WTC11 (cell line): ENCODE measurements around the gene SLC24A3. TPM values are rescaled to one million over a fixed set of nuclear protein-coding genes. Genes with fewer than 3 reads are reported as not detected.

Source experiments
- ATAC-seq: fragments of 200-7000 bp; cut with Tn5 transposase; 2 replicates; pipeline ENCODE4 v1.10.0; 2021; ENCODE audit warnings: mild to moderate bottlenecking, moderate library complexity
- CTCF ChIA-PET: fragments of 300-600 bp; sonication (Branson Sonifier 250); formaldehyde crosslinking; loops from one replicate; lab custom pipeline; 2021; ENCODE audit warnings: antibody characterized with exemption; lab: Charles Lee
- POLR2A ChIA-PET: fragments of 350-600 bp; sonication (Branson Sonifier 250); formaldehyde crosslinking; loops from one replicate; lab custom pipeline; 2021; ENCODE audit warnings: antibody characterized with exemption; lab: Charles Lee
- DNase-seq: peaks from one replicate; pipeline ENCODE4 v3.0.0; 2021; ENCODE audit warnings: low spot score
- H3K27ac Mint-ChIP-seq: 2 replicates; pipeline ENCODE4 v1.8.0; 2021; ENCODE audit warnings: mixed read lengths
- H3K27me3 Mint-ChIP-seq: 2 replicates; pipeline ENCODE4 v1.8.0; 2021; ENCODE audit warnings: low read depth, mild to moderate bottlenecking, moderate library complexity, mixed read lengths
- H3K36me3 Mint-ChIP-seq: 2 replicates; pipeline ENCODE4 v1.8.0; 2021; ENCODE audit warnings: mixed read lengths
- H3K4me1 Mint-ChIP-seq: 2 replicates; pipeline ENCODE4 v1.8.0; 2022; ENCODE audit warnings: mixed read lengths
- H3K4me3 Mint-ChIP-seq: 2 replicates; pipeline ENCODE4 v1.8.0; 2021; ENCODE audit warnings: mild to moderate bottlenecking, moderate library complexity, mixed read lengths
- H3K9me3 Mint-ChIP-seq: 2 replicates; pipeline ENCODE4 v1.8.0; 2021; ENCODE audit warnings: mixed read lengths
- AFF4 ChIP-seq: sonication (generic); formaldehyde crosslinking; IDR thresholded peaks from 2 replicates; pipeline ENCODE4 v1.8.1; 2023; ENCODE audit warnings: mild to moderate bottlenecking, missing genetic modification reagents, borderline replicate concordance
- ETV6 ChIP-seq: sonication (generic); formaldehyde crosslinking; IDR thresholded peaks from 2 replicates; pipeline ENCODE4 v1.8.1; 2022; ENCODE audit warnings: mild to moderate bottlenecking, missing genetic modification reagents
- JUN ChIP-seq: sonication (generic); formaldehyde crosslinking; IDR thresholded peaks from 2 replicates; pipeline ENCODE4 v1.8.0; 2023; ENCODE audit warnings: mild to moderate bottlenecking, missing genetic modification reagents
- MYBL2 ChIP-seq: sonication (generic); formaldehyde crosslinking; IDR thresholded peaks from 2 replicates; pipeline ENCODE4 v1.8.1; 2023; ENCODE audit warnings: mild to moderate bottlenecking, moderate library complexity, missing genetic modification reagents
- PRRX2 ChIP-seq: fragments of 250-450 bp; sonication (Bioruptor Pico); IDR thresholded peaks from 2 replicates; pipeline ENCODE4 v1.8.0; 2021; ENCODE audit warnings: mild to moderate bottlenecking
- TCF7 ChIP-seq: sonication (generic); formaldehyde crosslinking; IDR thresholded peaks from 2 replicates; pipeline ENCODE4 v1.8.0; 2022; ENCODE audit warnings: mild to moderate bottlenecking, low read depth, missing genetic modification reagents, moderate library complexity
- ZBTB21 ChIP-seq: sonication (generic); formaldehyde crosslinking; IDR thresholded peaks from 2 replicates; pipeline ENCODE4 v1.8.1; 2023; ENCODE audit warnings: mild to moderate bottlenecking, missing genetic modification reagents, borderline replicate concordance
- ZNF281 ChIP-seq: sonication (generic); formaldehyde crosslinking; IDR thresholded peaks from 2 replicates; pipeline ENCODE4 v1.8.0; 2023; ENCODE audit warnings: mild to moderate bottlenecking, missing genetic modification reagents
- total RNA-seq: library from RNA; stranded (reverse); gene quantifications from 3 replicates; pipeline ENCODE4 v1.2.3, GENCODE V29; 2021

The SLC24A3 gene
- total RNA-seq, 1 experiment from 2014 or later: 5.7 TPM

GRCh38 chr20:19644085-19644484 lies 431.6 kb downstream of the SLC24A3 start (continued):
- TF ChIP-seq ZNF281 (CRISPR knock-in tag) (no peak), MYBL2 (CRISPR knock-in tag) (no peak), ZBTB21 (CRISPR knock-in tag) (no peak)

GRCh38 chr20:19646963-19647362 lies 434.5 kb downstream of the SLC24A3 start:
- Mint-ChIP-seq H3K27me3 (no peaks in the 10 kb centered on the region; the same call in 1 of the 2 replicates), H3K4me1 (no peaks in the 10 kb centered on the region), H3K9me3 (peaks cover 8% of the 10 kb centered on the region), H3K27ac (no peak overlapping the region), H3K36me3 (peaks cover 3% of the 10 kb centered on the region; the same call in 1 of the 2 replicates), H3K4me3 (no peak overlapping the region)
- ChIA-PET POLR2A (no interaction called here), CTCF (no interaction called here)
- ATAC-seq: no peak
- DNase-seq: no peak
- TF ChIP-seq TCF7 (CRISPR knock-in tag): no peak
- TF ChIP-seq ZNF281 (CRISPR knock-in tag): no peak

- ATAC-seq (peak; percentile 58), DNase-seq (no peak)
- Mint-ChIP-seq H3K4me3 (no peak overlapping the region), H3K27ac (no peak overlapping the region), H3K36me3 (peaks cover 3% of the 10 kb centered on the region; the same call in 1 of the 2 replicates), H3K4me1 (peaks cover 9% of the 10 kb centered on the region), H3K27me3 (no peaks in the 10 kb centered on the region; the same call in 1 of the 2 replicates), H3K9me3 (peaks cover 8% of the 10 kb centered on the region)
- TF ChIP-seq ZBTB21 (CRISPR knock-in tag) (no peak), AFF4 (CRISPR knock-in tag) (no peak), JUN (CRISPR knock-in tag) (no peak)
- CTCF ChIA-PET: interaction anchor here (1.7 kb wide), 1 partner anchor 19 kb away, joined by 3 read pairs; no protein-coding TSS in a partner anchor
- POLR2A ChIA-PET: interaction anchor here (0.6 kb wide), 1 partner anchor 1858 kb away, joined by 4 read pairs; no protein-coding TSS in a partner anchor
These were observed 435.6 kb downstream of the SLC24A3 start for GRCh38 chr20:19648024-19648423.

- peaks cover 8% of the 10 kb centered on the region for H3K9me3 Mint-ChIP-seq
- DNase-seq: no peak
- ChIA-PET CTCF (interaction anchor here (1.7 kb wide), 1 partner anchor 20 kb away, joined by 3 read pairs; no protein-coding TSS in a partner anchor), POLR2A (no interaction called here)
- peaks cover 3% of the 10 kb centered on the region; the same call in 1 of the 2 replicates for H3K36me3 Mint-ChIP-seq
- no peak for ATAC-seq
- peaks cover 11% of the 10 kb centered on the region for H3K4me1 Mint-ChIP-seq
- H3K27ac Mint-ChIP-seq: no peak overlapping the region
- no peaks in the 10 kb centered on the region; the same call in 1 of the 2 replicates for H3K27me3 Mint-ChIP-seq
- H3K4me3 Mint-ChIP-seq: no peak overlapping the region
- TF ChIP-seq PRRX2 (CRISPR knock-in tag): no peak
- TF ChIP-seq ETV6: no peak
These were observed 436.6 kb downstream of the SLC24A3 start for GRCh38 chr20:19649041-19649440.
